SU-DHL-6 (cell line): Measurements from ENCODE around the gene ADNP2.

Experiments used
- H2AFZ ChIP-seq: fragments of 200-600 bp; sonication (generic); 2 replicates; pipeline ENCODE4 v1.6.1; 2014; ENCODE audit warnings: low read depth, mild to moderate bottlenecking, moderate library complexity, mixed read lengths, antibody characterized with exemption, low read length; ENCODE audit not compliant: severe bottlenecking
- H3F3A ChIP-seq: fragments of 200-600 bp; shearing (Covaris generic); 2 replicates; pipeline ENCODE4 v1.6.0; 2016; ENCODE audit warnings: antibody characterized with exemption, mild to moderate bottlenecking; ENCODE audit not compliant: insufficient read depth
- H3K27ac ChIP-seq: fragments of 200-600 bp; sonication (generic); 2 replicates; pipeline ENCODE4 v1.5.1; 2016; ENCODE audit warnings: low read depth, mild to moderate bottlenecking, low read length, moderate library complexity, mixed read lengths
- H3K27me3 ChIP-seq: fragments of 200-600 bp; sonication (generic), shearing (Covaris generic); 2 replicates; pipeline ENCODE4 v1.6.0; 2014; ENCODE audit warnings: mild to moderate bottlenecking, low read length
- H3K36me3 ChIP-seq: fragments of 200-600 bp; sonication (generic); 2 replicates; pipeline ENCODE4 v1.6.1; 2014; ENCODE audit warnings: mild to moderate bottlenecking, low read length, mixed read lengths
- H3K4me2 ChIP-seq: fragments of 300-600, 200-600 bp; shearing (Covaris generic), sonication (generic); 2 replicates; pipeline ENCODE4 v1.6.0; 2014; ENCODE audit warnings: low read length, low read depth, mild to moderate bottlenecking; ENCODE audit not compliant: poor library complexity, severe bottlenecking
- H3K4me3 ChIP-seq: fragments of 200-600 bp; sonication (generic); 2 replicates; pipeline ENCODE4 v1.5.1; 2014; ENCODE audit warnings: antibody characterized with exemption, low read length, mild to moderate bottlenecking, mixed read lengths; ENCODE audit not compliant: insufficient read depth, poor library complexity, severe bottlenecking
- H3K79me2 ChIP-seq: fragments of 200-600 bp; sonication (generic); 2 replicates; pipeline ENCODE4 v1.6.1; 2014; ENCODE audit warnings: mild to moderate bottlenecking, low read length, moderate library complexity; ENCODE audit not compliant: insufficient read depth
- H3K9ac ChIP-seq: fragments of 200-600 bp; sonication (generic); 2 replicates; pipeline ENCODE4 v1.7.0; 2014; ENCODE audit warnings: mild to moderate bottlenecking, low read length
- H3K9me2 ChIP-seq: fragments of 200-600 bp; sonication (generic); replicated peaks from 2 replicates; pipeline ENCODE4 v1.6.1; 2014; ENCODE audit warnings: low read length; ENCODE audit not compliant: insufficient read depth
- H3K9me3 ChIP-seq: fragments of 200-600 bp; sonication (generic); 2 replicates; pipeline ENCODE4 v1.6.1; 2014; ENCODE audit warnings: low read length, mixed read lengths; ENCODE audit not compliant: insufficient read depth
- H4K20me1 ChIP-seq: fragments of 200-600 bp; sonication (generic); 2 replicates; pipeline ENCODE4 v1.6.1; 2014; ENCODE audit warnings: low read depth, mild to moderate bottlenecking, antibody characterized with exemption, low read length, moderate library complexity, mixed read lengths
- EZH2phosphoT487 ChIP-seq: fragments of 200-600 bp; sonication (generic), shearing (Covaris generic); conservative IDR thresholded peaks from 2 replicates; pipeline ENCODE4 v1.6.1; 2018; ENCODE audit warnings: mild to moderate bottlenecking, antibody characterized with exemption, low read length, moderate library complexity, mixed read lengths
- TF ChIP-seq, protein P1 (sequence below): fragments of 200-600 bp; sonication (generic); IDR thresholded peaks from one replicate; pipeline ENCODE4 v1.5.1; 2017; ENCODE audit warnings: antibody characterized with exemption, mild to moderate bottlenecking, low read length, moderate library complexity; ENCODE audit not compliant: insufficient read depth, poor library complexity, severe bottlenecking

ADNP2 gene

DNA sequence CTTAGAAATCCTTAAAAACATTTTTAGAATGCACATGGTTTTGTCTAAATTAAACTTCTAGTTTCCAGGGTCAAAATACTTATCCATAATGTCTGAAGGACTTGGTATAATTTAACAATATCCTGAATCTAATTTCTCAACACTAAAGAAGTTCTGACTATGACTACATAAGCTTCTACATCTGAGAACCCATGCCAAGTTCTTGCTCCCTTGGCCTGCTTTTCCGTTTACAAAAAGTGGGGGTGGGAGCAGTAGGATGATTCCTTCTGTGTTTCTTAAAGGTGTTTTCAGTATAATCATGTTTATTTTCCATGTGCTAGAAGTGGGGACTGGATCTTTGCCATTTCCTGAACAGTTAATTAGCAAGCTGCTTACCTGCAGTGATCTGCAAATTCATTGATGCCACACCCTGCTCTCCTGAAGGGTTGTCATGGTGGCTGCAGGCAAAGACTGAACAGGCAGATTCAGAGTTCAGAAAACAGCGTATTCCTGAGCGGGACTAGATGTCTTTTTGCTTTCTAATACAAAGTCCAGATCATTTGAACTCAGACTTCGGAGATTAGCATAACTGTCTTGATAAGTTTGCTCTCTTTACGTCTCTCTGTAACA is 36.2 kb downstream of the ADNP2 start:
- no peak overlapping the region for H3K9ac ChIP-seq
- no peaks in the 10 kb centered on the region for H3K36me3 ChIP-seq
- no peak overlapping the region for H3K4me2 ChIP-seq
- H2AFZ ChIP-seq: no peak overlapping the region
- H3K9me3 ChIP-seq: no peaks in the 10 kb centered on the region
- no peaks in the 10 kb centered on the region for H3F3A ChIP-seq
- no peak overlapping the region for H3K4me3 ChIP-seq
- H3K9me2 ChIP-seq: no peaks in the 10 kb centered on the region
- no peaks in the 10 kb centered on the region for H4K20me1 ChIP-seq
- no peak for TF ChIP-seq EZH2phosphoT487
- TF ChIP-seq, protein P1, sequence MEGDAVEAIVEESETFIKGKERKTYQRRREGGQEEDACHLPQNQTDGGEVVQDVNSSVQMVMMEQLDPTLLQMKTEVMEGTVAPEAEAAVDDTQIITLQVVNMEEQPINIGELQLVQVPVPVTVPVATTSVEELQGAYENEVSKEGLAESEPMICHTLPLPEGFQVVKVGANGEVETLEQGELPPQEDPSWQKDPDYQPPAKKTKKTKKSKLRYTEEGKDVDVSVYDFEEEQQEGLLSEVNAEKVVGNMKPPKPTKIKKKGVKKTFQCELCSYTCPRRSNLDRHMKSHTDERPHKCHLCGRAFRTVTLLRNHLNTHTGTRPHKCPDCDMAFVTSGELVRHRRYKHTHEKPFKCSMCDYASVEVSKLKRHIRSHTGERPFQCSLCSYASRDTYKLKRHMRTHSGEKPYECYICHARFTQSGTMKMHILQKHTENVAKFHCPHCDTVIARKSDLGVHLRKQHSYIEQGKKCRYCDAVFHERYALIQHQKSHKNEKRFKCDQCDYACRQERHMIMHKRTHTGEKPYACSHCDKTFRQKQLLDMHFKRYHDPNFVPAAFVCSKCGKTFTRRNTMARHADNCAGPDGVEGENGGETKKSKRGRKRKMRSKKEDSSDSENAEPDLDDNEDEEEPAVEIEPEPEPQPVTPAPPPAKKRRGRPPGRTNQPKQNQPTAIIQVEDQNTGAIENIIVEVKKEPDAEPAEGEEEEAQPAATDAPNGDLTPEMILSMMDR: no peak
- H3K27me3 ChIP-seq: no peaks in the 10 kb centered on the region
- H3K27ac ChIP-seq: no peak overlapping the region
- H3K79me2 ChIP-seq: no peaks in the 10 kb centered on the region

DNA sequence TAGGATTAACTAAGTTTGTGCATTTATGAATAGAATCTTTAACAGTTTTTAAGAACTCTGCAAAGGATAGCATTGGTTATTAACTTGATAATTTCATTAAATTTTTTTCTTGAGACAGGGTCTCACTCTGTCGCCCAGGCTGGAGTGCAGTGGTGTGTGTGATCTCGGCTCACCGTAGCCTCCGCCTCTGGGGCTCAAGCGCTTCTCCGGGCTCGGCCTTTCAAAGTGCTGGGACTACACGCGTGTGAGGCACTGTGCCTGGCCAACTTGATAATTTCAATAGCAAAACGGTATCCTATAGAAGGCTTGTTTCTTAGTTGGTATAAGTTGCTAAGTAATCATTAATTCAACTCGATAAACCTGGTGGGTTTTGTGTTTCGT is 38.0 kb downstream of the ADNP2 start:
- Histone ChIP-seq H3K79me2 (no peaks in the 10 kb centered on the region), H3K9me2 (no peaks in the 10 kb centered on the region), H3F3A (no peaks in the 10 kb centered on the region), H3K9me3 (no peaks in the 10 kb centered on the region), H3K27me3 (no peaks in the 10 kb centered on the region), H3K27ac (no peak overlapping the region), H4K20me1 (no peaks in the 10 kb centered on the region), H3K4me3 (peak overlapping the region; percentile 30), H3K4me2 (peak overlapping the region; percentile 49), H2AFZ (no peak overlapping the region), H3K36me3 (no peaks in the 10 kb centered on the region), H3K9ac (peak overlapping the region; percentile 27)
- TF ChIP-seq EZH2phosphoT487: no peak
- TF ChIP-seq, protein P1: no peak

DNA sequence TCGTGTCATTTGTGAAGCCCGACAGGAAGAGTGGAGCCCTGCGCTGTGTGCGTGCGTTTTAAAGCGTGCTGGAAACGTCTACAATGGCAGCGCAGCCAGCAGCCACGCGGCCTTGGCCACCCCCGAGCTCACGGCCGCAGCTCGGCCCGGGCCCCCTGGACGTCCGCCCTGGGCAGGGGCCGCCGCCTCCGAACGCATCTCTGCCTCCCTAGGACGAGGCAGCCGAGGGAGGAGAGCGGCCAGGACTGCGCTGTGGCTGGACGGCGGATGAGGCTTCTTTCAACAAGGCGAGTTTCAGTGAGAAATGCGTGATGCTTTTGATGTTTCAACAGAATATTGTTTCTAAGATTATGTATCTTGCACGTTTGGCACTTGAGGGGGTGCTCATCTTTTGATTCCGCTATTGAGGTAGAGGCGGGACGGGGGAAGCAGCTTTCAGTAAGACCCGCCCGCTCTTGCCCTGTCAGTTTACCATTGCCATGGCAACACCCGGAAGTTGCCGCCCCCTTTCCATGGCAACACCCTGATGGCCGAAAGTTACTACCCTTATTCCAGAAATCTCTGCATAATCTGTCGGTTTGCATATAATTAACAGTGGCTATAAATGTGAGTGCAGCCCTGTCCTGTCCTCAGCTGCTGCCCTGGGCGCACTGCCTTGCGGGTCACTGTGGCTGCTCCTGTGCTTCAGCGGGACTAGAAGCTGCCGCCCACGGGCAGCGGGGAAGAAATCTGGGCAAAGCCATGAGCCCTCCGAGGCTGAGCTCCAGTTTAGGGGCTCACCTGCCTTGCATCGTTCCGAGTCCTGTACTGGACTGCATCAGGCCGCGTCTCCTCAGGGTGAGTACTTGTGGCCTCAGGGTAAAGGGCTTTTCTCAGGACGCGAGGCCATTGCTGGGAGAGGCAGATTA is 38.6 kb downstream of the ADNP2 start:
- Histone ChIP-seq H3K9me3 (no peaks in the 10 kb centered on the region), H3K4me2 (peak overlapping the region; percentile 49), H2AFZ (no peak overlapping the region), H4K20me1 (no peaks in the 10 kb centered on the region), H3K27ac (no peak overlapping the region), H3K27me3 (no peaks in the 10 kb centered on the region), H3K79me2 (no peaks in the 10 kb centered on the region), H3K9me2 (no peaks in the 10 kb centered on the region), H3K4me3 (peak overlapping the region; percentile 30), H3K36me3 (no peaks in the 10 kb centered on the region), H3F3A (no peaks in the 10 kb centered on the region), H3K9ac (peak overlapping the region; percentile 27)
- TF ChIP-seq, protein P1: no peak
- TF ChIP-seq EZH2phosphoT487: no peak
